Nephron progenitor cell (in vitro differentiated cells): Measurements from ENCODE around the gene NCKAP5.

Experiments
- DNase-seq: peaks from one replicate; pipeline ENCODE4 v3.0.0; 2021
- H3K27ac Mint-ChIP-seq: 2 replicates; pipeline ENCODE4 v1.8.0; 2021; ENCODE audit warnings: mild to moderate bottlenecking, moderate library complexity, mixed read lengths
- H3K27me3 Mint-ChIP-seq: 2 replicates; pipeline ENCODE4 v1.8.0; 2021; ENCODE audit warnings: mild to moderate bottlenecking, low read depth, mixed read lengths; ENCODE audit not compliant: poor library complexity
- H3K36me3 Mint-ChIP-seq: 2 replicates; pipeline ENCODE4 v1.8.0; 2021; ENCODE audit warnings: low read depth, mixed read lengths
- H3K4me1 Mint-ChIP-seq: 2 replicates; pipeline ENCODE4 v1.8.0; 2021; ENCODE audit warnings: mixed read lengths
- H3K4me3 Mint-ChIP-seq: 2 replicates; pipeline ENCODE4 v1.8.0; 2021; ENCODE audit warnings: mild to moderate bottlenecking, moderate library complexity, mixed read lengths
- H3K9me3 Mint-ChIP-seq: 2 replicates; pipeline ENCODE4 v1.8.0; 2021; ENCODE audit warnings: mild to moderate bottlenecking, moderate library complexity, mixed read lengths
- CTCF ChIP-seq: fragments of 200-600 bp; sonication (generic); IDR thresholded peaks from 2 replicates; pipeline ENCODE4 v1.5.0; 2021; ENCODE audit warnings: antibody characterized with exemption

Gene NCKAP5

GRCh38 chr2:133525613-133526529, 42.4 kb downstream of the NCKAP5 start:
- no peak overlapping the region for H3K4me3 Mint-ChIP-seq
- no peak for DNase-seq
- no peaks in the 10 kb centered on the region for H3K4me1 Mint-ChIP-seq
- no peaks in the 10 kb centered on the region for H3K36me3 Mint-ChIP-seq
- no peak overlapping the region for H3K27ac Mint-ChIP-seq
- peaks cover 3% of the 10 kb centered on the region for H3K27me3 Mint-ChIP-seq
- no peak for TF ChIP-seq CTCF
- no peaks in the 10 kb centered on the region for H3K9me3 Mint-ChIP-seq

DNA sequence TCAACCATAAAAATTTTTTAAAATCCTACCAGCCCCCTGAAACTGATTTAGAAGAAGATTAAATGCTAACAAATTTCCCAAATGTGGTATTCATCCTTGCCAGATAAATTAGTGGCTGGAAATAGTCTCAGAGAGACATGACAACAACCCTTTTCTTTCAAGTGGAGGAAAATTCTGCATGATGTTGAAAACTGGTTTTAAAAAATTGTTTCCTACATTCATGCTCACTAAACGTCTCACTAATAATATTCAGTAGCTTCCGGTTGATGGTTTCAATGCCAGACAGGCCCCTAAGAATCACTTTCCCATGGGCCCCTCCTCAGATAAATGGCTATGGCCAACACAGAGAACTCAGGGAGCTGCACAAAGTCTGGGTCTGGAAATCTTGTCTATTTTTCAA, 43.2 kb downstream of the NCKAP5 start:
- no peak for DNase-seq
- Mint-ChIP-seq H3K9me3 (no peaks in the 10 kb centered on the region), H3K4me1 (no peaks in the 10 kb centered on the region), H3K36me3 (no peaks in the 10 kb centered on the region), H3K4me3 (no peak overlapping the region), H3K27me3 (no peaks in the 10 kb centered on the region), H3K27ac (no peak overlapping the region)
- TF ChIP-seq CTCF = no peak

- no peak for DNase-seq
- no peaks in the 10 kb centered on the region for H3K36me3 Mint-ChIP-seq
- no peaks in the 10 kb centered on the region for H3K9me3 Mint-ChIP-seq
- H3K27ac Mint-ChIP-seq = no peak overlapping the region
- TF ChIP-seq CTCF = no peak
- no peaks in the 10 kb centered on the region for H3K27me3 Mint-ChIP-seq
- H3K4me1 Mint-ChIP-seq = no peaks in the 10 kb centered on the region
- no peak overlapping the region for H3K4me3 Mint-ChIP-seq
Observed at GRCh38 chr2:133523406-133523805, 44.9 kb downstream of the NCKAP5 start.

DNA sequence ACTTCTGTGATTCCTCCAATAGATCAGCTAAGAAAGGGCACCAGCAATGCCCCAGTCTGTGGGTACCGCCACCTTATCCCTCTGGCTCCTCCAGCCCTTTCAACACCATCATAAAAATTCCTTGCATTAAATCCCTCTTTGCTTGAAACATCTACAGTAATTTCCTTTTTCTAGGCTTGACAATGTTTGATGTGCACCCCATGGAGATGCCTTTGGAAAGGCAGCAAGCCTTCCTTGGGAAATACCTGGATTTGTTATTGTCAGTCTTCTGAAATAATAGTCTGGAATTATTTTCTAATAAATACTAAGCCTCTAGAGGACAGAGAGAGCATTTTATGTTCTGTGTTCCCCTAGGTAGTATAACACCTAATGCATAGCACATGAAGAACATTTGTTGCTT, 46.1 kb downstream of the NCKAP5 start:
- no peak for TF ChIP-seq CTCF
- no peak overlapping the region for H3K27ac Mint-ChIP-seq
- no peaks in the 10 kb centered on the region for H3K9me3 Mint-ChIP-seq
- H3K36me3 Mint-ChIP-seq = no peaks in the 10 kb centered on the region
- no peaks in the 10 kb centered on the region for H3K27me3 Mint-ChIP-seq
- H3K4me3 Mint-ChIP-seq = no peak overlapping the region
- no peaks in the 10 kb centered on the region for H3K4me1 Mint-ChIP-seq
- no peak for DNase-seq

- Mint-ChIP-seq H3K4me1 (no peaks in the 10 kb centered on the region), H3K27me3 (no peaks in the 10 kb centered on the region), H3K9me3 (no peaks in the 10 kb centered on the region), H3K36me3 (no peaks in the 10 kb centered on the region), H3K4me3 (no peak overlapping the region), H3K27ac (no peak overlapping the region)
- DNase-seq = no peak
- no peak for TF ChIP-seq CTCF
Observed at GRCh38 chr2:133521146-133521745, 47.0 kb downstream of the NCKAP5 start.
